Progenitor cell of endocrine pancreas (in vitro differentiated cells): ENCODE measurements around the gene ARHGEF26. TPM values are rescaled to one million over a fixed set of nuclear protein-coding genes. Genes with fewer than 3 reads are reported as not detected.

Experiments
- DNase-seq: peaks from one replicate; pipeline ENCODE4 v3.0.0; 2021; ENCODE audit warnings: low spot score; ENCODE audit not compliant: unreplicated experiment
- H3K27ac Mint-ChIP-seq: 2 replicates; pipeline ENCODE4 v1.8.0; 2021; ENCODE audit warnings: mild to moderate bottlenecking, moderate library complexity, mixed read lengths
- H3K27me3 Mint-ChIP-seq: 2 replicates; pipeline ENCODE4 v1.8.0; 2021; ENCODE audit warnings: mixed read lengths
- H3K36me3 Mint-ChIP-seq: 2 replicates; pipeline ENCODE4 v1.8.0; 2022; ENCODE audit warnings: mixed read lengths; ENCODE audit not compliant: insufficient read depth
- H3K4me1 Mint-ChIP-seq: 2 replicates; pipeline ENCODE4 v1.8.0; 2021; ENCODE audit warnings: low read depth, mixed read lengths
- H3K4me3 Mint-ChIP-seq: 2 replicates; pipeline ENCODE4 v1.8.0; 2021; ENCODE audit warnings: low read depth, mild to moderate bottlenecking, moderate library complexity, mixed read lengths
- H3K9me3 Mint-ChIP-seq: 2 replicates; pipeline ENCODE4 v1.8.0; 2021; ENCODE audit warnings: low read depth, mixed read lengths
- CTCF ChIP-seq: fragments of 200-600 bp; sonication (generic); IDR thresholded peaks from one replicate; pipeline ENCODE4 v1.5.0; 2021; ENCODE audit warnings: antibody characterized with exemption, mild to moderate bottlenecking; ENCODE audit not compliant: unreplicated experiment
- total RNA-seq: library from RNA; stranded (reverse); gene quantifications from 2 replicates; pipeline ENCODE4 v1.2.1, GENCODE V29; 2021

The ARHGEF26 gene
- total RNA-seq, 1 donor from 2014 or later, result 10.0 TPM

- Mint-ChIP-seq H3K27ac (no peak overlapping the region), H3K27me3 (no peaks in the 10 kb centered on the region), H3K4me1 (peaks cover 28% of the 10 kb centered on the region), H3K36me3 (peaks cover 20% of the 10 kb centered on the region), H3K4me3 (no peak overlapping the region), H3K9me3 (no peaks in the 10 kb centered on the region)
- no peak for DNase-seq
- TF ChIP-seq CTCF, result no peak
These were observed 129.1 kb downstream of the ARHGEF26 start for GRCh38 chr3:154250291-154250690.

GRCh38 chr3:154251610-154252009 is 130.4 kb downstream of the ARHGEF26 start:
- DNase-seq, result no peak
- peaks cover 16% of the 10 kb centered on the region for H3K36me3 Mint-ChIP-seq
- peaks cover 32% of the 10 kb centered on the region for H3K4me1 Mint-ChIP-seq
- no peak for TF ChIP-seq CTCF
- no peak overlapping the region for H3K4me3 Mint-ChIP-seq
- peak overlapping the region; percentile 54 for H3K27ac Mint-ChIP-seq
- no peaks in the 10 kb centered on the region for H3K9me3 Mint-ChIP-seq
- no peaks in the 10 kb centered on the region for H3K27me3 Mint-ChIP-seq

GRCh38 chr3:154252759-154253638 is 131.8 kb downstream of the ARHGEF26 start:
- peak; percentile 95 for TF ChIP-seq CTCF
- Mint-ChIP-seq H3K27me3 (no peaks in the 10 kb centered on the region), H3K27ac (no peak overlapping the region), H3K4me1 (peaks cover 31% of the 10 kb centered on the region), H3K36me3 (peaks cover 13% of the 10 kb centered on the region), H3K9me3 (no peaks in the 10 kb centered on the region), H3K4me3 (no peak overlapping the region)
- peak; percentile 83 for DNase-seq

GRCh38 chr3:154254527-154254926 is 133.3 kb downstream of the ARHGEF26 start:
- Mint-ChIP-seq H3K27me3 (no peaks in the 10 kb centered on the region), H3K4me1 (peaks cover 24% of the 10 kb centered on the region), H3K27ac (no peak overlapping the region), H3K9me3 (no peaks in the 10 kb centered on the region), H3K4me3 (no peak overlapping the region), H3K36me3 (peaks cover 24% of the 10 kb centered on the region)
- TF ChIP-seq CTCF, result no peak
- DNase-seq, result no peak

GRCh38 chr3:154273381-154273780 is 152.2 kb downstream of the ARHGEF26 start:
- no peak for DNase-seq
- TF ChIP-seq CTCF, result no peak
- Mint-ChIP-seq H3K4me3 (no peak overlapping the region), H3K36me3 (peaks cover 36% of the 10 kb centered on the region), H3K4me1 (no peaks in the 10 kb centered on the region), H3K27me3 (no peaks in the 10 kb centered on the region), H3K9me3 (no peaks in the 10 kb centered on the region), H3K27ac (no peak overlapping the region)
